Adrenal gland (tissue), 12 donors: ENCODE measurements around the gene CCNK. TPM values are rescaled to one million over a fixed set of nuclear protein-coding genes. Genes with fewer than 3 reads are reported as not detected.

Source experiments
- DNase-seq, 7 donors: peaks; one replicate each; pipeline ENCODE4 v3.0.0-alpha.2; 2019 to 2020
- H3K27ac ChIP-seq, 5 donors: fragments of 200-600 bp; sonication (generic) in 4 of 5; 1 replicate in 3 of 5; 2 replicates in 2 of 5; pipeline versions ENCODE4 v1.5.1 to v1.8.0; 2016 to 2020; ENCODE audit warnings: mild to moderate bottlenecking in 1 of 5
- H3K27me3 ChIP-seq: fragments of 200-600 bp; 2 replicates; pipeline ENCODE4 v1.8.0; 2021
- H3K36me3 ChIP-seq, 2 donors: fragments of 200-600 bp; replicated peaks in 1 of 2; 1 replicate in 1 of 2; 2 replicates in 1 of 2; pipeline versions ENCODE4 v1.5.1 to v1.8.0; 2018 to 2022
- H3K4me1 ChIP-seq, 2 donors: fragments of 200-600 bp; replicated peaks in 1 of 2; 1 replicate in 1 of 2; 2 replicates in 1 of 2; pipeline versions ENCODE4 v1.5.1 to v1.8.0; 2018 to 2021
- H3K4me3 ChIP-seq, 4 donors: fragments of 200-600 bp; sonication (generic) in 3 of 4; one replicate each; pipeline ENCODE4 v1.5.1; 2016 to 2018
- H3K9me3 ChIP-seq, 3 donors: fragments of 200-600 bp; sonication (generic) in 1 of 3; replicated peaks in 1 of 3; 1 replicate in 2 of 3; 2 replicates in 1 of 3; pipeline versions ENCODE4 v1.5.1 to v1.8.0; 2016 to 2021
- POLR2A ChIP-seq, 2 donors: fragments of 450-650 bp; IDR thresholded peaks; one replicate each; pipeline ENCODE4 v1.6.1; 2017; ENCODE audit warnings: antibody characterized with exemption in 2 of 2, mild to moderate bottlenecking in 2 of 2, moderate library complexity in 1 of 2
- WGBS, 4 donors: extraction: QIAGEN DNeasy Blood & Tissue Kit in 2 of 4; methylation state at CpG; one replicate each; pipeline versions ENCODE4 v1.1.5 to v1.1.7; 2013 to 2017; 5-methylcytosine and 5-hydroxymethylcytosine counted together
- intact Hi-C, 2 donors: fragments of 100-400 bp; cut with DNase I; formaldehyde crosslinking; loops; one replicate each; pipeline versions ENCODE4 v1.14.1 to v1.15.0; 2022 to 2023
- polyA plus RNA-seq, 3 donors: library from polyadenylated mRNA; stranded (reverse); fragments of 200-250 nt in 2 of 3; fragments of 350-450 nt in 1 of 3; fragmentation: Illumina TruSeq in 1 of 3; extraction: RNeasy Lipid Tissue Mini Kit (QIAGEN cat#74804) in 1 of 3; gene quantifications; one replicate each; pipeline ENCODE4 v1.2.3, GENCODE V29; 2013 to 2014
- total RNA-seq, 9 donors: library from RNA; depleted of rRNA in 4 of 9; stranded (reverse); fragments of >200 nt in 4 of 9; fragments of 120-200 nt in 1 of 9; fragmentation: NEBNext Ultra II Directional in 1 of 9; extraction: Animal tissue kit (Norgen Biotek cat#: 25700) in 1 of 9; gene quantifications; one replicate each; pipeline versions ENCODE4 v1.1.0 to v1.2.4, GENCODE V29; 2013 to 2023
- TF ChIP-seq, protein P1 (sequence below), 6 experiments: fragments of 450-650 bp in 4 of 6; fragments of 200-600 bp in 2 of 6; sonication (generic) in 1 of 6; IDR thresholded peaks; 1 replicate in 5 of 6; 2 replicates in 1 of 6; pipeline versions ENCODE4 v1.5.1 to v1.8.0; 2016 to 2021; ENCODE audit warnings: antibody characterized with exemption in 6 of 6, mild to moderate bottlenecking in 2 of 6, moderate library complexity in 1 of 6
- donor health status: healthy with polysubstance abuse.
- donor health status: Bipolar disorder and iron deficiency.
- donor health status: DM: yes; HTN: yes; CAD: no.
- donor health status: DM: no; HTN: no; CAD: no.
- donor health status: DM: no; HTN: no; CAD: no.
- donor health status: DM: yes; HTN: yes; CAD: no.

CCNK gene
- total and polyA plus RNA-seq, 12 donors = 9.9 to 44.3 (median 20.2) TPM

DNA sequence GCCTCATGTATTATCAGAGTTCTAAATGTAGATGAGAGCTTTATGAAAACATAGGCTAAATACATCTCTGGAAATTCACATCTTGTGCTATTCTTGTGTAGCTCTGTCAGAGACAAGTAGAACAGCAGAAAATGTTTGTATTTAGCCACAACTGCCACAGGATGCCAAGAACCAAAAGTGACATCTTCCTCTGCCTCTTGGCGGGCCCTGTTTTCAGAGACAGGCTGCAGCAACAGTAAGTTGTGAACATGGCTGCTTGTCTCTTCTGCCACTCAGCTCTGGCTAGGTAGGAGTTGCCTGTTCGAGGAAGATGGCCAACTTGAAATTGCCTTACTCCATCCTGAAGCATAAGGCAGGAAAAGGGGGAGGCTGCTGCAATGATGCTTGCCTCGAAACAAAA is 30.9 kb upstream of the CCNK start:
- intact Hi-C loops = no loop called here
- H3K4me3 ChIP-seq = no peak overlapping the region
- no peaks in the 10 kb centered on the region for H3K4me1 ChIP-seq
- WGBS, 4 donors = 89 to 96% (median 94%) methylated on average over 3 of the region's 3 CpGs
- no peaks in the 10 kb centered on the region for H3K9me3 ChIP-seq
- no peak for DNase-seq
- TF ChIP-seq, protein P1, sequence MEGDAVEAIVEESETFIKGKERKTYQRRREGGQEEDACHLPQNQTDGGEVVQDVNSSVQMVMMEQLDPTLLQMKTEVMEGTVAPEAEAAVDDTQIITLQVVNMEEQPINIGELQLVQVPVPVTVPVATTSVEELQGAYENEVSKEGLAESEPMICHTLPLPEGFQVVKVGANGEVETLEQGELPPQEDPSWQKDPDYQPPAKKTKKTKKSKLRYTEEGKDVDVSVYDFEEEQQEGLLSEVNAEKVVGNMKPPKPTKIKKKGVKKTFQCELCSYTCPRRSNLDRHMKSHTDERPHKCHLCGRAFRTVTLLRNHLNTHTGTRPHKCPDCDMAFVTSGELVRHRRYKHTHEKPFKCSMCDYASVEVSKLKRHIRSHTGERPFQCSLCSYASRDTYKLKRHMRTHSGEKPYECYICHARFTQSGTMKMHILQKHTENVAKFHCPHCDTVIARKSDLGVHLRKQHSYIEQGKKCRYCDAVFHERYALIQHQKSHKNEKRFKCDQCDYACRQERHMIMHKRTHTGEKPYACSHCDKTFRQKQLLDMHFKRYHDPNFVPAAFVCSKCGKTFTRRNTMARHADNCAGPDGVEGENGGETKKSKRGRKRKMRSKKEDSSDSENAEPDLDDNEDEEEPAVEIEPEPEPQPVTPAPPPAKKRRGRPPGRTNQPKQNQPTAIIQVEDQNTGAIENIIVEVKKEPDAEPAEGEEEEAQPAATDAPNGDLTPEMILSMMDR (IDR thresholded peaks at IDR 0.05) = no peak
- no peak for TF ChIP-seq POLR2A (IDR thresholded peaks at IDR 0.05)
- no peaks in the 10 kb centered on the region for H3K27me3 ChIP-seq
- H3K36me3 ChIP-seq = peaks cover 0 to 19% of the 10 kb centered on the region in 2 donors
- no peak overlapping the region for H3K27ac ChIP-seq

DNA sequence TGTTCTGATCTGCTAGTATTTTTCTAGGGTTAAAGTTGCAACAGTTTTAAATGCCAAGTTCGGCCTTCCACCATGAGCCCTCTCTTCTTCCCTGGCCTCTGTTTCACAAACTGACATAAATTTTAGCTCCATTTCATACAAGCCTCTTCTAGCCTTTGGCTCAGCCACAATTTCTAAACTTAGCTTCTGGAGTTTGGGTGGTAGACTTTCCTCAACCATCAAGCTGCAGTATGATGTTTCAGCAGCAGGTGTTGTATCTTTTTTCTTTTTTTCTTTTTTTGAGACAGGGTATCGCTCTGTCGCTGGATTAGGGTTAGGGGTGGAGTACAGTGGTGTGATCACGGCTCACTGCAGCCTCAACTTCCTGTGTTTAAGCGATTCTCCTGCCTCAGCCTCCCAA is 30.0 kb upstream of the CCNK start:
- Histone ChIP-seq H3K4me1 (no peaks in the 10 kb centered on the region), H3K27me3 (no peaks in the 10 kb centered on the region), H3K9me3 (no peaks in the 10 kb centered on the region), H3K36me3 (peaks cover 0 to 24% of the 10 kb centered on the region in 2 donors), H3K27ac (no peak overlapping the region), H3K4me3 (no peak overlapping the region)
- 90 to 96% (median 95%) methylated on average over 5 of the region's 5 CpGs for WGBS, 4 donors
- no peak for TF ChIP-seq POLR2A (IDR thresholded peaks at IDR 0.05)
- TF ChIP-seq, protein P1 (IDR thresholded peaks at IDR 0.05) = no peak
- DNase-seq = no peak
- intact Hi-C loops = no loop called here

DNA sequence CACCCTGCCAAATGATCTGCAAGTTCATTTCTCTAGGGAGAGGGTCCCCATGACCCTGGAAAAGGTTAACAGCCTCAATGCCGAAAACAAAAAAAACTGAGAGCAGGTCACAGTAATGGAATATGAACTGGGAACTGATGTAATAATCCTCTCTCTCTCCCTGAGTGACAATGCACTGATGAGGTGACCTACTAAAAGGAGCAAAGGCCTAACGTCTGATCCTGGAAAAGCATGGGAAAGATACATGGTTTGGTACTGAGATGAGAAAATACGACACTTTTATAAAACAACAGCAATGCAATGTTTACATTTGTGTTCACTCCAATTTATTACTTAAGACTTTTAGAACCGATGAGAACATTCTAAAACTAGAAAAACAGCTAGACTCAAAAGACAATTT is 28.2 kb upstream of the CCNK start:
- peaks cover 0 to 37% of the 10 kb centered on the region in 2 donors for H3K36me3 ChIP-seq
- H3K4me1 ChIP-seq = no peaks in the 10 kb centered on the region
- 76 to 88% (median 82%) methylated on average over 4 of the region's 4 CpGs for WGBS, 4 donors
- TF ChIP-seq POLR2A (IDR thresholded peaks at IDR 0.05) = no peak
- TF ChIP-seq, protein P1 (IDR thresholded peaks at IDR 0.05) = no peak
- DNase-seq = no peak
- intact Hi-C loops = no loop called here
- no peaks in the 10 kb centered on the region for H3K9me3 ChIP-seq
- H3K4me3 ChIP-seq = no peak overlapping the region
- H3K27me3 ChIP-seq = no peaks in the 10 kb centered on the region
- H3K27ac ChIP-seq = no peak overlapping the region

DNA sequence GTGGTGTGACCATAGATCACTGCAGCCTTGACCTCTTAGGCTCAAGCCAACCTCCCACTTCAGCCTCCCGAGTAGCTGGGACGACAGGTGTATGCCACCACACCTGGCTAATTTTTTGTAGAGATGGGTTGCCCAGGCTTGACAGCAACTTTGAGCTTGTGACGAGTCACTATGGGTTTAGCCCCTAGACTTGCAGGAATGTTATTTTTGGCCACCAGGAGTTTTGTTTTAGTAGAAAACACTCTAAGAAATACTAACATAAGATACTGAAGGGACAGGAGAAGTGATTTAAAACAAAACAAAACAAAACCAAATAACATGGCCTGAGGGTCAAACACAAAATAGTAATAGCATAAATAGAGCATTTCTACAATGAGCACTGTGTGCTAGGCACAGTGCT is 27.0 kb upstream of the CCNK start:
- H3K9me3 ChIP-seq = no peaks in the 10 kb centered on the region
- no peak overlapping the region for H3K27ac ChIP-seq
- peaks cover 0 to 36% of the 10 kb centered on the region in 2 donors for H3K36me3 ChIP-seq
- H3K4me3 ChIP-seq = no peak overlapping the region
- 60 to 91% (median 68%) methylated on average over 3 of the region's 3 CpGs for WGBS, 4 donors
- no peaks in the 10 kb centered on the region for H3K4me1 ChIP-seq
- no peaks in the 10 kb centered on the region for H3K27me3 ChIP-seq
- no peak for DNase-seq
- no peak for TF ChIP-seq POLR2A (IDR thresholded peaks at IDR 0.05)
- TF ChIP-seq, protein P1 (IDR thresholded peaks at IDR 0.05) = no peak
- intact Hi-C loops = no loop called here
